ENCODE measurements around the gene SESTD1. TPM values are rescaled to one million over a fixed set of nuclear protein-coding genes. Genes with fewer than 3 reads are reported as not detected.

Gene SESTD1
- total RNA-seq, 1 experiment from 2014 or later = 26.6 TPM

GRCh38 chr2:179191110-179191509 is 73.5 kb downstream of the SESTD1 start (continued):
- TF ChIP-seq MAX (IDR thresholded peaks at IDR 0.05) (no peak), RAD21 (IDR thresholded peaks at IDR 0.05; ENCODE audit: low read depth) (no peak), CBX3 (IDR thresholded peaks at IDR 0.05; ENCODE audit: low read depth) (no peak), SP1 (IDR thresholded peaks at IDR 0.05; ENCODE audit: low read depth) (no peak)

GRCh38 chr2:179186126-179186525 is 78.5 kb downstream of the SESTD1 start:
- no peak overlapping the region for H2AFZ ChIP-seq (ENCODE audit: low read depth, low read length, poor library complexity, severe bottlenecking)
- no TSS peak for BruUV-seq (replicated peaks)
- no peaks in the 10 kb centered on the region for H3K9me2 ChIP-seq (ENCODE audit: insufficient read depth)
- no peaks in the 10 kb centered on the region; the same call in 1 of the 2 replicates for H4K20me1 ChIP-seq (ENCODE audit: insufficient read depth)
- peaks cover 0 to 2% of the 10 kb centered on the region in 2 experiments; a peak in 1 of 4 replicates for H3K4me1 ChIP-seq (ENCODE audit: control insufficient read depth in 1 of 2, insufficient read depth in 2 of 2, low read length in 2 of 2)
- peaks cover 0 to 4% of the 10 kb centered on the region in 2 experiments; a peak in 1 of 4 replicates for H3K9me3 ChIP-seq (ENCODE audit: control insufficient read depth in 1 of 2, insufficient read depth in 1 of 2, low read depth in 1 of 2, low read length in 2 of 2)
- no peaks in the 10 kb centered on the region for H3K27me3 ChIP-seq (ENCODE audit: insufficient read depth, low read length)
- POLR2A ChIA-PET = no interaction called here
- RAD21 ChIA-PET (ENCODE audit: low non-redundant PET in 1 of 2, low total read pairs in 2 of 2, uncharacterized antibody in 2 of 2, unreplicated experiment in 2 of 2) = no interaction called here
- no peak overlapping the region for H3K9ac ChIP-seq (ENCODE audit: low read length)
- TF ChIP-seq POLR2A (IDR thresholded peaks at IDR 0.05; ENCODE audit: borderline replicate concordance, extremely low read depth, insufficient read depth, insufficient read length) (no peak), EZH2 (IDR thresholded peaks at IDR 0.05) (no peak), SIN3A (IDR thresholded peaks at IDR 0.05; ENCODE audit: low read depth) (no peak), POLR2AphosphoS5 (IDR thresholded peaks at IDR 0.05; ENCODE audit: low read depth, low read length) (no peak), JUND (IDR thresholded peaks at IDR 0.05) (no peak), MAX (IDR thresholded peaks at IDR 0.05) (no peak), EGR1 (IDR thresholded peaks at IDR 0.05; ENCODE audit: low read depth) (no peak)
- intact Hi-C loops (cut with micrococcal nuclease) = no loop called here
- no peak for ATAC-seq
- no peaks in the 10 kb centered on the region for H3K79me2 ChIP-seq (ENCODE audit: insufficient read depth, low read length)
- H3K36me3 ChIP-seq (ENCODE audit: control insufficient read depth in 1 of 2, insufficient read depth in 2 of 2, low read length in 2 of 2) = no peaks in the 10 kb centered on the region; a peak in 2 of 4 replicates
- DNase-seq (ENCODE audit: low read depth, low spot score) = no peak
- no peak overlapping the region for H3K4me2 ChIP-seq (ENCODE audit: low read length)
- CTCF ChIA-PET = no interaction called here
- no peak overlapping the region for H3K27ac ChIP-seq (ENCODE audit: low read depth, low read length)
- no peak overlapping the region for H3K4me3 ChIP-seq (replicated peaks in 1 of 2; ENCODE audit: low read depth in 1 of 2, low read length in 2 of 2)

- DNase-seq (ENCODE audit: low read depth, low spot score) (no peak), ATAC-seq (no peak)
- Histone ChIP-seq H3K9me3 (ENCODE audit: control insufficient read depth in 1 of 2, insufficient read depth in 1 of 2, low read depth in 1 of 2, low read length in 2 of 2) (no peaks in the 10 kb centered on the region; a peak in 1 of 4 replicates), H3K36me3 (ENCODE audit: control insufficient read depth in 1 of 2, insufficient read depth in 2 of 2, low read length in 2 of 2) (no peaks in the 10 kb centered on the region; a peak in 1 of 4 replicates), H4K20me1 (ENCODE audit: insufficient read depth) (no peaks in the 10 kb centered on the region; the same call in 1 of the 2 replicates), H3K9ac (ENCODE audit: low read length) (no peak overlapping the region), H3K4me2 (ENCODE audit: low read length) (no peak overlapping the region), H3K4me3 (replicated peaks in 1 of 2; ENCODE audit: low read depth in 1 of 2, low read length in 2 of 2) (no peak overlapping the region), H3K79me2 (ENCODE audit: insufficient read depth, low read length) (no peaks in the 10 kb centered on the region), H3K27ac (ENCODE audit: low read depth, low read length) (no peak overlapping the region), H3K9me2 (ENCODE audit: insufficient read depth) (no peaks in the 10 kb centered on the region), H3K4me1 (ENCODE audit: control insufficient read depth in 1 of 2, insufficient read depth in 2 of 2, low read length in 2 of 2) (peaks cover 7 to 14% of the 10 kb centered on the region in 2 experiments; a peak in 1 of 4 replicates), H3K27me3 (ENCODE audit: insufficient read depth, low read length) (no peaks in the 10 kb centered on the region), H2AFZ (ENCODE audit: low read depth, low read length, poor library complexity, severe bottlenecking) (no peak overlapping the region)
- ChIA-PET POLR2A (no interaction called here), RAD21 (ENCODE audit: low non-redundant PET in 1 of 2, low total read pairs in 2 of 2, uncharacterized antibody in 2 of 2, unreplicated experiment in 2 of 2) (no interaction called here), CTCF (no interaction called here)
- BruUV-seq (replicated peaks) = no TSS peak
- intact Hi-C loops (cut with micrococcal nuclease) = no loop called here
- TF ChIP-seq FOSL1 (IDR thresholded peaks at IDR 0.05; ENCODE audit: low read depth) = no peak
- no peak for TF ChIP-seq JUND (IDR thresholded peaks at IDR 0.05)
- TF ChIP-seq SP1 (IDR thresholded peaks at IDR 0.05; ENCODE audit: low read depth) = no peak
- no peak for TF ChIP-seq CEBPB (IDR thresholded peaks at IDR 0.05; ENCODE audit: low read depth)
- TF ChIP-seq CBX3 (IDR thresholded peaks at IDR 0.05; ENCODE audit: low read depth) = no peak
- no peak for TF ChIP-seq YY1 (IDR thresholded peaks at IDR 0.05; ENCODE audit: extremely low read depth, insufficient replicate concordance, low read depth, low read length)
- no peak for TF ChIP-seq ZNF274 (IDR thresholded peaks at IDR 0.05; ENCODE audit: low read depth, low read length)
- no peak for TF ChIP-seq EZH2phosphoT487 (IDR thresholded peaks at IDR 0.05; ENCODE audit: borderline replicate concordance)
- no peak for TF ChIP-seq MAX (IDR thresholded peaks at IDR 0.05)
- TF ChIP-seq CTCF (IDR thresholded peaks at IDR 0.05 in 2 of 3, conservative IDR thresholded peaks at IDR 0.05 in 1 of 3; ENCODE audit: borderline replicate concordance in 1 of 3, insufficient read depth in 1 of 3, low read depth in 2 of 3, low read length in 2 of 3) = no peak
- TF ChIP-seq SIN3A (IDR thresholded peaks at IDR 0.05; ENCODE audit: low read depth) = no peak
- TF ChIP-seq EGR1 (IDR thresholded peaks at IDR 0.05; ENCODE audit: low read depth) = no peak
Measured at GRCh38 chr2:179184610-179185009, 80.0 kb downstream of the SESTD1 start.

Data from HCT116 (cell line).